Breast epithelium (tissue), 4 donors: ENCODE results near the gene NAP1L5. TPM values are rescaled to one million over a fixed set of nuclear protein-coding genes. Genes with fewer than 3 reads are reported as not detected.

Experiments used
- DNase-seq, 2 donors: peaks; one replicate each; pipeline ENCODE4 v3.0.0-alpha.2; 2019; ENCODE audit warnings: low spot score in 2 of 2
- H3K27ac ChIP-seq, 2 donors: fragments of 200-600 bp; sonication (generic) in 1 of 2; one replicate each; pipeline ENCODE4 v1.5.1; 2016 to 2019; ENCODE audit warnings: mild to moderate bottlenecking in 1 of 2
- H3K27me3 ChIP-seq, 2 donors: fragments of 200-600 bp; sonication (generic) in 1 of 2; one replicate each; pipeline versions ENCODE4 v1.5.1 to v1.6.0; 2017 to 2019; ENCODE audit warnings: control low read depth in 1 of 2, mild to moderate bottlenecking in 1 of 2
- H3K36me3 ChIP-seq: fragments of 200-600 bp; one replicate; pipeline ENCODE4 v1.5.1; 2019
- H3K4me1 ChIP-seq, 2 donors: fragments of 200-600 bp; sonication (generic); one replicate each; pipeline ENCODE4 v1.5.1; 2016 to 2019; ENCODE audit warnings: control low read depth in 1 of 2
- H3K4me3 ChIP-seq, 3 donors: fragments of 200-600 bp; sonication (generic); 1 replicate in 2 of 3; 2 replicates in 1 of 3; pipeline ENCODE4 v1.5.1; 2016 to 2019; ENCODE audit warnings: mild to moderate bottlenecking in 3 of 3, moderate library complexity in 2 of 3
- H3K9me3 ChIP-seq, 2 donors: fragments of 200-600 bp; sonication (generic) in 1 of 2; one replicate each; pipeline ENCODE4 v1.5.1; 2016 to 2019; ENCODE audit warnings: control low read depth in 1 of 2
- POLR2A ChIP-seq: fragments of 450-650 bp; IDR thresholded peaks from one replicate; pipeline ENCODE4 v1.6.1; 2016; ENCODE audit warnings: antibody characterized with exemption, mild to moderate bottlenecking, moderate library complexity
- POLR2AphosphoS5 ChIP-seq, 3 donors: sonication (generic); formaldehyde crosslinking; IDR thresholded peaks; one replicate each; pipeline ENCODE4 v1.6.1; 2017; ENCODE audit warnings: antibody characterized with exemption in 3 of 3
- intact Hi-C: fragments of 100-400 bp; cut with DNase I; formaldehyde crosslinking; loops from one replicate; pipeline ENCODE4 v1.15.1; 2023; ENCODE audit warnings: low total_unique reads
- total RNA-seq, 3 donors: library from RNA; depleted of rRNA; stranded (reverse); fragments of >200 nt; gene quantifications; one replicate each; pipeline ENCODE4 v1.1.0, GENCODE V29; 2016
- TF ChIP-seq, protein P1 (sequence below), 3 donors: fragments of 450-650 bp; IDR thresholded peaks; one replicate each; pipeline ENCODE4 v1.5.1; 2016 to 2017; ENCODE audit warnings: antibody characterized with exemption in 3 of 3, mild to moderate bottlenecking in 3 of 3, moderate library complexity in 3 of 3

The NAP1L5 gene
- total RNA-seq, 3 donors from 2014 or later = 5.9 to 10.5 (median 7.0) TPM

DNA sequence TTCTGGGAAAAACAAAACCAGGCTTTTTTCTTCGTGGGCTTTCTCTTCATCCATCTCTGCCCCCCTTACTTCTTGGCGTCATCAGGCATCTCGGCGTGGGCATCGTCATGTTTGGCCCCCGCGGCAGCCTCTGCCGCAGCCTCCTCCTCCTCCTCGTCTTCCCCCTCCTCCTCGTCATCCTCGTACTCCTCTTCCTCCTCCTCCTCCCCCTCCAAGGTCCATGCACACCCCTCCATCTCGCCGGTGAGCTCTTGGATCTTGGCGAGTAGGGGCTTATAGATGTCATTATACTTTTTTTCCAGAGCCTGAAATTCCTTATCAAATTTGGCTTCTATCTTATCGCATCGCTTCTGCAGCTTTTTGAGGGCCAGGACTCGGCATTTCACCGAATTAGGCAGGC, 488 bp downstream of the NAP1L5 start:
- no peak for DNase-seq
- H3K27me3 ChIP-seq = no peaks in the 10 kb centered on the region
- H3K4me3 ChIP-seq = peak overlapping the region; percentile 61 to 72 (median 62)
- TF ChIP-seq, protein P1, sequence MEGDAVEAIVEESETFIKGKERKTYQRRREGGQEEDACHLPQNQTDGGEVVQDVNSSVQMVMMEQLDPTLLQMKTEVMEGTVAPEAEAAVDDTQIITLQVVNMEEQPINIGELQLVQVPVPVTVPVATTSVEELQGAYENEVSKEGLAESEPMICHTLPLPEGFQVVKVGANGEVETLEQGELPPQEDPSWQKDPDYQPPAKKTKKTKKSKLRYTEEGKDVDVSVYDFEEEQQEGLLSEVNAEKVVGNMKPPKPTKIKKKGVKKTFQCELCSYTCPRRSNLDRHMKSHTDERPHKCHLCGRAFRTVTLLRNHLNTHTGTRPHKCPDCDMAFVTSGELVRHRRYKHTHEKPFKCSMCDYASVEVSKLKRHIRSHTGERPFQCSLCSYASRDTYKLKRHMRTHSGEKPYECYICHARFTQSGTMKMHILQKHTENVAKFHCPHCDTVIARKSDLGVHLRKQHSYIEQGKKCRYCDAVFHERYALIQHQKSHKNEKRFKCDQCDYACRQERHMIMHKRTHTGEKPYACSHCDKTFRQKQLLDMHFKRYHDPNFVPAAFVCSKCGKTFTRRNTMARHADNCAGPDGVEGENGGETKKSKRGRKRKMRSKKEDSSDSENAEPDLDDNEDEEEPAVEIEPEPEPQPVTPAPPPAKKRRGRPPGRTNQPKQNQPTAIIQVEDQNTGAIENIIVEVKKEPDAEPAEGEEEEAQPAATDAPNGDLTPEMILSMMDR (IDR thresholded peaks at IDR 0.05) = no peak
- TF ChIP-seq POLR2AphosphoS5 (IDR thresholded peaks at IDR 0.05) = no peak
- no peak for TF ChIP-seq POLR2A
- no peaks in the 10 kb centered on the region for H3K9me3 ChIP-seq
- intact Hi-C loops = no loop called here
- H3K27ac ChIP-seq = peak overlapping the region; percentile 67 to 68
- H3K4me1 ChIP-seq = no peaks in the 10 kb centered on the region
- H3K36me3 ChIP-seq = no peaks in the 10 kb centered on the region

DNA sequence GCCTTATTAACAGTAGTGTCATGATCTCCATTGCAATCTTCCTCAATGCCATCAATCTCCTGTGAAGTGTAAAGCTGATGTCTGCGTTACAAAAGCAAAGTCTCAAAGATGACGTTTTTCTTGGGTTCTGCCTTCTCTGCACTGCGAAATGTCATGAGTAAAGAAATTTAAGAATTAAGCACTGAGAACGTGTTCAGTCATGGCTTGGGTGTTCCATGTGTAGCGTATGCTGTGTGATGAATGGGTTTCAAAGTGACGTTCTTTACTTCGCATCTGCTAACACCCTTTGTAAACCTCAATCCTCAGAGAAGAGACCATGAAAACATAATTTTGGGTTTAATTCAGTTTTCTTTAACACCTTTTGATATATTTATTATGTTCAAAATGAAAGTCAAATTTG, 999 bp downstream of the NAP1L5 start:
- Histone ChIP-seq H3K36me3 (no peaks in the 10 kb centered on the region), H3K4me3 (peak overlapping the region; percentile 61 to 72 (median 62)), H3K4me1 (no peaks in the 10 kb centered on the region), H3K27me3 (no peaks in the 10 kb centered on the region), H3K27ac (no peak overlapping the region), H3K9me3 (no peaks in the 10 kb centered on the region)
- intact Hi-C loops = no loop called here
- no peak for DNase-seq
- no peak for TF ChIP-seq POLR2AphosphoS5 (IDR thresholded peaks at IDR 0.05)
- TF ChIP-seq POLR2A = no peak
- TF ChIP-seq, protein P1 (IDR thresholded peaks at IDR 0.05) = no peak

DNA sequence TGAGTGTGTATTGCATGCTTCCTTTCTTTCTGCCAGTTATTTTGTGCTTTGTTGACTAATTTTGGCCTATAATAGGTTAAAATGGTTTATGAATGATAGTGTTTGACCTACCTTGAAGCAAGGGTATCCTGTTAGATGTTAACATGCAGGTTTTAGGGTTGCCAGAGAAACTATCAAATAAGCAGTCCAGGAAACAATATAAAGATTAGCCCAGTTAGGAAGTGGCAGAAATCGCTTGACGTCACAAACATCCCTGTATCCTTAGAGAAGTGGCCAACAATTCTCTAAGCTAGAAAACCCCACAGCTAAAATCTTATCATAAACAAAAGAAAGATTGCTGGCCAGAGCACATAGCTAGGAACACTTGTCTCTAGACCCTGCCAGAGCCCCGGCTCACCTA, 3.8 kb downstream of the NAP1L5 start:
- no peaks in the 10 kb centered on the region for H3K9me3 ChIP-seq
- TF ChIP-seq, protein P1 (IDR thresholded peaks at IDR 0.05) = no peak
- TF ChIP-seq POLR2AphosphoS5 (IDR thresholded peaks at IDR 0.05) = no peak
- H3K27ac ChIP-seq = no peak overlapping the region
- no peaks in the 10 kb centered on the region for H3K36me3 ChIP-seq
- no peaks in the 10 kb centered on the region for H3K27me3 ChIP-seq
- intact Hi-C loops = no loop called here
- no peak overlapping the region for H3K4me3 ChIP-seq
- no peaks in the 10 kb centered on the region for H3K4me1 ChIP-seq
- no peak for DNase-seq

DNA sequence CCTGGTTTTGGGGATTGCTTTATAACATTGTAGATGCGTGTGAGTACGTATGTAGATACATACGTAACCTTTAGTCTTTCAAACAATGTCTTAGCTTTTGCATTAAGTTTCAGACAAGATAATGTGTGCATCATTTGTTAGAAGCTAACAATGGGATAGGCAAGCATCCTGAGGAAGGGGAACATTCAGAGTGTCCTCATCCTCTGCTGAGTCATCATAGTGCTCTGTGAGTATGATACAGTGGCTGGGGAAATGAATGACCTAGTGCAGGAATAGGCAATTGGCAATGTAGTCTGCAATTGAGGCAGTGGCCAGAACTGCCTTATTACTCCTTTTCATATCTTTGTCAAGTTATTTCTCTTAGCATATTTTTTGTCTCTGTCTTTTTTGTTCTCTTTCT, 7.3 kb downstream of the NAP1L5 start:
- H3K27ac ChIP-seq = no peak overlapping the region
- H3K36me3 ChIP-seq = no peaks in the 10 kb centered on the region
- intact Hi-C loops = no loop called here

DNA sequence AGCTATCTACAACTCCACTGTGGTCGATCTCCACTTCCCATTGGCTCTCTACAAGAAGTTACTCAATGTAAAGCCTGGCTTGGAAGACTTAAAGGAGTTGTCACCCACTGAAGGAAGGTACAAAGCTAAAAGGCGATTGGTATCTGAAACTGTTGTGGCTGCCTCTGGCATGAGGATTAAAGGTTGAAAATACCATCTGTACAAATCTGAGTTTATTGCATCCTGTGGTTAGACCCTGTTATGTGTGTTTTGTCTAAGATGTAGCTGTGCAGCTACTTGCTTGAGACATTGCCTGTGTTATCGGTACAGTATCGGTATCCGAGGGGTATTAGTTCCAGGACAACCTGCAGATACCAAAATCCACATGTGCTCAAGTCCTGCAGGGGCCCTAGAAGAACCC, 16.4 kb downstream of the NAP1L5 start:
- no peaks in the 10 kb centered on the region for H3K9me3 ChIP-seq
- H3K4me1 ChIP-seq = no peaks in the 10 kb centered on the region
- TF ChIP-seq POLR2AphosphoS5 (IDR thresholded peaks at IDR 0.05) (no peak), POLR2A (no peak)
- TF ChIP-seq, protein P1 (IDR thresholded peaks at IDR 0.05) = no peak
- DNase-seq = no peak
- H3K27me3 ChIP-seq = no peaks in the 10 kb centered on the region
- no peak overlapping the region for H3K27ac ChIP-seq
- H3K4me3 ChIP-seq = no peak overlapping the region
- H3K36me3 ChIP-seq = peaks cover 5% of the 10 kb centered on the region
- intact Hi-C loops = no loop called here

More for the DNA sequence above, 7.3 kb downstream of the NAP1L5 start:
- Histone ChIP-seq H3K4me3 (no peak overlapping the region), H3K4me1 (no peaks in the 10 kb centered on the region), H3K27me3 (no peaks in the 10 kb centered on the region), H3K9me3 (no peaks in the 10 kb centered on the region)
- no peak for TF ChIP-seq POLR2A
- TF ChIP-seq POLR2AphosphoS5 (IDR thresholded peaks at IDR 0.05) = no peak
- TF ChIP-seq, protein P1 (IDR thresholded peaks at IDR 0.05) = no peak
- no peak for DNase-seq
